Spleen (tissue), 11 donors: Measurements from ENCODE around the gene MAPK11. TPM values are rescaled to one million over a fixed set of nuclear protein-coding genes. Genes with fewer than 3 reads are reported as not detected.

Experiments
- DNase-seq: peaks from one replicate; pipeline ENCODE4 v3.0.0-alpha.2; 2020
- H3K27ac ChIP-seq, 8 donors: fragments of 200-600 bp; sonication (generic) in 7 of 8; 1 replicate in 4 of 8; 2 replicates in 4 of 8; pipeline versions ENCODE4 v1.5.0 to v1.8.0; 2016 to 2021; ENCODE audit warnings: inconsistent platforms in 4 of 8, mild to moderate bottlenecking in 4 of 8, moderate library complexity in 1 of 8
- H3K27me3 ChIP-seq, 7 donors: fragments of 200-600 bp; sonication (generic) in 6 of 7; replicated peaks in 1 of 7; 1 replicate in 4 of 7; 2 replicates in 3 of 7; pipeline versions ENCODE4 v1.5.0 to v1.8.0; 2016 to 2021; ENCODE audit warnings: inconsistent platforms in 3 of 7, mild to moderate bottlenecking in 1 of 7
- H3K36me3 ChIP-seq, 6 donors: fragments of 200-600 bp; sonication (generic) in 5 of 6; 1 replicate in 4 of 6; 2 replicates in 2 of 6; pipeline versions ENCODE4 v1.5.0 to v1.8.0; 2016 to 2021; ENCODE audit warnings: inconsistent platforms in 2 of 6
- H3K4me1 ChIP-seq, 6 donors: fragments of 200-600 bp; sonication (generic) in 5 of 6; 1 replicate in 3 of 6; 2 replicates in 3 of 6; pipeline versions ENCODE4 v1.5.0 to v1.8.0; 2016 to 2021; ENCODE audit warnings: inconsistent platforms in 3 of 6
- H3K4me3 ChIP-seq, 8 donors: fragments of 200-600 bp; sonication (generic) in 7 of 8; 1 replicate in 4 of 8; 2 replicates in 4 of 8; pipeline versions ENCODE4 v1.5.0 to v1.8.0; 2016 to 2021; ENCODE audit warnings: inconsistent platforms in 4 of 8, mild to moderate bottlenecking in 4 of 8, moderate library complexity in 2 of 8
- H3K9me3 ChIP-seq, 8 donors: fragments of 200-600 bp; sonication (generic) in 7 of 8; 1 replicate in 4 of 8; 2 replicates in 4 of 8; pipeline versions ENCODE4 v1.5.0 to v1.8.0; 2016 to 2021; ENCODE audit warnings: inconsistent platforms in 4 of 8
- POLR2A ChIP-seq, 3 donors: fragments of 450-650 bp; IDR thresholded peaks; one replicate each; pipeline ENCODE4 v1.5.1; 2017; ENCODE audit warnings: antibody characterized with exemption in 3 of 3, mild to moderate bottlenecking in 1 of 3
- POLR2AphosphoS5 ChIP-seq, 3 donors: sonication (generic); formaldehyde crosslinking; IDR thresholded peaks; one replicate each; pipeline ENCODE4 v1.5.1; 2017; ENCODE audit warnings: antibody characterized with exemption in 3 of 3
- WGBS, 5 donors: extraction: QIAGEN DNeasy Blood & Tissue Kit in 3 of 5; methylation state at CpG; one replicate each; pipeline versions ENCODE4 v1.1.5 to v1.1.7; 2013 to 2018; 5-methylcytosine and 5-hydroxymethylcytosine counted together
- intact Hi-C: fragments of 100-400 bp; cut with DNase I; formaldehyde crosslinking; loops from one replicate; pipeline ENCODE4 v1.15.0; 2023; ENCODE audit warnings: low total_unique reads
- polyA plus RNA-seq, 3 donors: library from polyadenylated mRNA; stranded (reverse); fragments of 200-250 nt; gene quantifications; one replicate each; pipeline ENCODE4 v1.2.1, GENCODE V29; 2013
- total RNA-seq, 7 donors: library from RNA; depleted of rRNA in 3 of 7; stranded (reverse); fragments of >200 nt in 3 of 7; fragmentation: NEBNext Ultra II Directional in 4 of 7; extraction: Animal tissue kit (Norgen Biotek cat#: 25700) in 4 of 7; gene quantifications; one replicate each; pipeline versions ENCODE4 v1.1.0 to v1.2.1, GENCODE V29; 2016 to 2021
- TF ChIP-seq, protein P1 (sequence below), 11 experiments: fragments of 200-600 bp in 7 of 11; fragments of 450-650 bp in 4 of 11; sonication (generic) in 4 of 11; IDR thresholded peaks in 8 of 11; conservative IDR thresholded peaks in 3 of 11; 1 replicate in 7 of 11; 2 replicates in 4 of 11; pipeline versions ENCODE4 v1.4.0 to v1.8.0; 2016 to 2021; ENCODE audit warnings: antibody characterized with exemption in 11 of 11, inconsistent platforms in 4 of 11, mild to moderate bottlenecking in 1 of 11
- donor health status: healthy with polysubstance abuse.
- donor health status: DM: no; HTN: no; CAD: no; lungs with moderate emphysema.
- donor health status: DM: no; HTN: no; CAD: no.
- donor health status: Bipolar disorder and iron deficiency.
- donor health status: healthy.
- donor health status: DM: no; HTN: no; CAD: no.
- donor health status: DM: yes; HTN: yes; CAD: no.

The MAPK11 gene
- total and polyA plus RNA-seq, 10 donors = 5.2 to 25.3 (median 11.3) TPM

- Histone ChIP-seq H3K27me3 (peaks cover 0 to 74% (median 9%) of the 10 kb centered on the region in 7 donors), H3K9me3 (no peaks in the 10 kb centered on the region), H3K4me1 (peaks cover 75 to 95% (median 94%) of the 10 kb centered on the region in 6 donors), H3K4me3 (peak overlapping the region in 7 of 8 donors; percentile 15 to 91 (median 73)), H3K36me3 (peaks cover 0 to 24% (median 0%) of the 10 kb centered on the region in 6 donors), H3K27ac (peak overlapping the region in 7 of 8 donors; percentile 78 to 96 (median 92))
- DNase-seq = no peak
- 40 to 49% (median 43%) methylated on average over 5 to 7 of the region's 7 CpGs for WGBS, 5 donors
- intact Hi-C loops = no loop called here
- no peak for TF ChIP-seq POLR2A (IDR thresholded peaks at IDR 0.05)
- TF ChIP-seq, protein P1, sequence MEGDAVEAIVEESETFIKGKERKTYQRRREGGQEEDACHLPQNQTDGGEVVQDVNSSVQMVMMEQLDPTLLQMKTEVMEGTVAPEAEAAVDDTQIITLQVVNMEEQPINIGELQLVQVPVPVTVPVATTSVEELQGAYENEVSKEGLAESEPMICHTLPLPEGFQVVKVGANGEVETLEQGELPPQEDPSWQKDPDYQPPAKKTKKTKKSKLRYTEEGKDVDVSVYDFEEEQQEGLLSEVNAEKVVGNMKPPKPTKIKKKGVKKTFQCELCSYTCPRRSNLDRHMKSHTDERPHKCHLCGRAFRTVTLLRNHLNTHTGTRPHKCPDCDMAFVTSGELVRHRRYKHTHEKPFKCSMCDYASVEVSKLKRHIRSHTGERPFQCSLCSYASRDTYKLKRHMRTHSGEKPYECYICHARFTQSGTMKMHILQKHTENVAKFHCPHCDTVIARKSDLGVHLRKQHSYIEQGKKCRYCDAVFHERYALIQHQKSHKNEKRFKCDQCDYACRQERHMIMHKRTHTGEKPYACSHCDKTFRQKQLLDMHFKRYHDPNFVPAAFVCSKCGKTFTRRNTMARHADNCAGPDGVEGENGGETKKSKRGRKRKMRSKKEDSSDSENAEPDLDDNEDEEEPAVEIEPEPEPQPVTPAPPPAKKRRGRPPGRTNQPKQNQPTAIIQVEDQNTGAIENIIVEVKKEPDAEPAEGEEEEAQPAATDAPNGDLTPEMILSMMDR (IDR thresholded peaks at IDR 0.05 in 8 of 11, conservative IDR thresholded peaks at IDR 0.05 in 3 of 11) = no peak
- no peak for TF ChIP-seq POLR2AphosphoS5 (IDR thresholded peaks at IDR 0.05)
Observed at GRCh38 chr22:50303515-50303847, 33.3 kb upstream of the MAPK11 start.

- WGBS, 5 donors = 38 to 75% (median 56%) methylated on average over 4 to 5 of the region's 5 CpGs
- intact Hi-C loops = no loop called here
Observed at GRCh38 chr22:50302564-50302963, 32.4 kb upstream of the MAPK11 start.

DNA sequence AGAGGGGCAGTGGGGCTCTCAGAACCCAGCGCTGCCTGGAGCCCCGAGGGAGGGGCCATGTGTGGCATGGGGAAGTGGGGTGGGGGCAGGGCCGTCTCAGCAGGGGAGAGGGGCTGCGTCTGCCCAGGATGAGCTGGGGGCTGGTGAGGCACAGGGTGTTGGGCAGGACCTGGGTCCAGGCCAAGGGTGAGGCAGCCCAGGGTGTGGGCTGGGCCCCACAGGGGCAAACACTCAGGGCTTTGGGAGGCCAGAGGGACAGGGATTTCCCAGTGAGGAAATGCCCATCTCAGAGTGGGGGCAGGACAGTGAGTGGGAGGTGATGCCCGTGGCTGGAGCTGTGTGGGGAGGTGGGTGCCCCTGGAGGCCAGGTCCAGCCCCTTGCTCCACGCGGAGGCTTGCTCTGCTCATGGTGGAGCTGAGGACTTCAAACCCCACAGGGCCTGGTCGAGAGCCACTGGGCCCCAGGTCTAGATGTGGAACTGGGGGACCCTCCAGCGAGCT is 31.9 kb upstream of the MAPK11 start:
- Histone ChIP-seq H3K4me1 (peaks cover 80 to 100% (median 98%) of the 10 kb centered on the region in 6 donors), H3K36me3 (peaks cover 0 to 24% (median 0%) of the 10 kb centered on the region in 6 donors), H3K27me3 (peaks cover 0 to 75% (median 9%) of the 10 kb centered on the region in 7 donors), H3K9me3 (no peaks in the 10 kb centered on the region), H3K4me3 (peak overlapping the region in 4 of 8 donors; percentile 3 to 91 (median 50)), H3K27ac (peak overlapping the region; percentile 17 to 96 (median 92))
- intact Hi-C loops = no loop called here
- TF ChIP-seq, protein P1 (IDR thresholded peaks at IDR 0.05 in 8 of 11, conservative IDR thresholded peaks at IDR 0.05 in 3 of 11) = no peak
- TF ChIP-seq POLR2AphosphoS5 (IDR thresholded peaks at IDR 0.05) = peak in 2 of 3 donors; percentile 32 to 43
- no peak for TF ChIP-seq POLR2A (IDR thresholded peaks at IDR 0.05)
- no peak for DNase-seq
- 23 to 53% (median 33%) methylated on average over 7 to 9 of the region's 9 CpGs for WGBS, 5 donors

More at GRCh38 chr22:50302564-50302963, 32.4 kb upstream of the MAPK11 start:
- DNase-seq = no peak
- peaks cover 0 to 75% (median 9%) of the 10 kb centered on the region in 7 donors for H3K27me3 ChIP-seq
- H3K9me3 ChIP-seq = no peaks in the 10 kb centered on the region
- H3K4me1 ChIP-seq = peaks cover 78 to 96% (median 95%) of the 10 kb centered on the region in 6 donors
- TF ChIP-seq POLR2AphosphoS5 (IDR thresholded peaks at IDR 0.05) (peak in 1 of 3 donors; percentile 6), POLR2A (IDR thresholded peaks at IDR 0.05) (no peak)
- TF ChIP-seq, protein P1 (IDR thresholded peaks at IDR 0.05 in 8 of 11, conservative IDR thresholded peaks at IDR 0.05 in 3 of 11) = no peak
- peaks cover 0 to 24% (median 0%) of the 10 kb centered on the region in 6 donors for H3K36me3 ChIP-seq
- H3K27ac ChIP-seq = peak overlapping the region in 7 of 8 donors; percentile 36 to 96 (median 92)
- peak overlapping the region in 2 of 8 donors; percentile 91 for H3K4me3 ChIP-seq

DNA sequence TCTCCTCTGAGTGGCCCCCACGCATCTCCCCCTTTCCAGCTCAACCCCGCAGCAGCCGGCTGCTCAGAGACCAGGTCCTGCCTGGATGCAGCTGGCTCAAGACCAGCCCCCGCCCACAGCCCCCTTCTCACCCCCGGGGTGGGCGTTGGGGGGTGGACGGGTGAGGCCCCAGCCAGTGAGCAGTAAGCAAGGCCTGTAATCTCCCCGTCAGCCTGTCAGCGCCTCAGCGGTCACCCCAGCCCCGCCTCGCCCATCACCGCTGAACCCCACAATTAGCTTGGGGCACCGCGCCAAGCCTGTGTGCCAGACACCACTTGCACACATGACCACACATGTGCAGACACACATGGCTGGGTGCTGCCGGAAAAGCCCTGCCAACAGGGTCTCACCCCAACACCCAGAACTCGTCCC is 31.4 kb upstream of the MAPK11 start:
- Histone ChIP-seq H3K4me3 (peak overlapping the region in 5 of 8 donors; percentile 3 to 91 (median 30)), H3K4me1 (peaks cover 80 to 100% (median 98%) of the 10 kb centered on the region in 6 donors), H3K9me3 (no peaks in the 10 kb centered on the region), H3K36me3 (peaks cover 0 to 24% (median 0%) of the 10 kb centered on the region in 6 donors), H3K27ac (peak overlapping the region; percentile 17 to 96 (median 92)), H3K27me3 (peaks cover 0 to 72% (median 9%) of the 10 kb centered on the region in 7 donors)
- no peak for DNase-seq
- TF ChIP-seq, protein P1 (IDR thresholded peaks at IDR 0.05 in 8 of 11, conservative IDR thresholded peaks at IDR 0.05 in 3 of 11) = no peak
- no peak for TF ChIP-seq POLR2A (IDR thresholded peaks at IDR 0.05)
- TF ChIP-seq POLR2AphosphoS5 (IDR thresholded peaks at IDR 0.05) = peak in 2 of 3 donors; percentile 35 to 39
- WGBS, 5 donors = 25 to 51% (median 45%) methylated on average over 6 to 17 of the region's 17 CpGs
- intact Hi-C loops = no loop called here
